ENCODE measurements around the gene MOB1A. TPM values are rescaled to one million over a fixed set of nuclear protein-coding genes. Genes with fewer than 3 reads are reported as not detected.

Gene MOB1A
- total RNA-seq, 1 experiment from 2014 or later = 116 TPM

DNA sequence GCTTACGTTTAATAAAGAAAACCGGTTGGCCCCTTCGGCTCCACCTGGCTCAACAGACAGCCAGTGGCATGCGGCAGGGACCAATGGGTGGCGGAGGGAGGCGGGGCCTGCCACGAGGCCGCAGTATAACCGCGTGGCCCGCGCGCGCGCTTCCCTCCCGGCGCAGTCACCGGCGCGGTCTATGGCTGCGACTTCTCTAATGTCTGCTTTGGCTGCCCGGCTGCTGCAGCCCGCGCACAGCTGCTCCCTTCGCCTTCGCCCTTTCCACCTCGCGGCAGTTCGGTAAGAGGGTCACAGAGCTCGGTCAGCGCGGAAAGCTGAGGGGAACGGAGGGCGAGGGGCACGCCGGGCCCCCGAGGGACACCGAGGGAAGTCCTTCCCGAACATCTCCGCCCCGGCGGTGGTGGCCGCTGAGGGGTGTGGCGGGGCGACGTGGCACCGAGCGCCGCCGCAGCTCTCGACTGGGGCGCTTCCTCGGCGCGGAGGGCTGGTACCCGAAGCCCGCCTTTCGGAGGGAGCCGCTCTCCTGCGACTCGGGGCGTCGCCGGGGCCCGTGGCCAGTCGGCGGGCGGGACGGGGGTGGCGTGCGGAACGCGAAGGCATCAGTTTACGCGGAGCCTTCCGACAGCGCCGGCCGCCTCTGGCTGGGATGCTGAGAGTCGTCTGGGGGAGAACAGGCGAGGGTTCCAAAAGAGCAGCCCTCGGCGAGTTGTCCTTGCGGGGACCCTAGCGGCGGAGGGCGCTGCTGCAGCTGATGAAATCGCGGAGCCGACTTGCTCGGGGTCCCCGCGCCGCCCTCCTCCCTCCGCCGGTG, 20.0 kb upstream of the MOB1A start, which contains the start of gene MTHFD2:
Gene MTHFD2 (plus strand): TSS at position 155 of the 814 bp plus-strand sequence. CDS start 27 bp downstream, at position 182.
- Histone ChIP-seq H3K9me3 (ENCODE audit: low read depth, low read length, poor library complexity, severe bottlenecking) (no peaks in the 10 kb centered on the region), H3K4me1 (ENCODE audit: insufficient read depth, low read length, poor library complexity, severe bottlenecking) (peaks cover 17% of the 10 kb centered on the region), H3K27me3 (replicated peaks; ENCODE audit: insufficient read depth, low read depth, low read length, poor library complexity) (no peaks in the 10 kb centered on the region), H3K36me3 (ENCODE audit: insufficient read depth, low read length, poor library complexity, severe bottlenecking) (peaks cover 27% of the 10 kb centered on the region), H3K4me3 (ENCODE audit: low read depth, low read length, poor library complexity, severe bottlenecking) (peak within 1 kb of the TSS; percentile 79), H3K27ac (ENCODE audit: low read depth, low read length, poor library complexity, severe bottlenecking) (peak within 1 kb of the TSS; percentile 99)
- BruUV-seq (replicated peaks) = no TSS peak
- intact Hi-C loops (cut with micrococcal nuclease; ENCODE audit: unreplicated experiment) = loop anchor here (2.0 kb wide), 1 partner anchor 20 kb away; the partner anchor contains the start of gene MOB1A
- DNase-seq (ENCODE audit: low spot score) = peak; percentile 98
- TF ChIP-seq, protein P1, sequence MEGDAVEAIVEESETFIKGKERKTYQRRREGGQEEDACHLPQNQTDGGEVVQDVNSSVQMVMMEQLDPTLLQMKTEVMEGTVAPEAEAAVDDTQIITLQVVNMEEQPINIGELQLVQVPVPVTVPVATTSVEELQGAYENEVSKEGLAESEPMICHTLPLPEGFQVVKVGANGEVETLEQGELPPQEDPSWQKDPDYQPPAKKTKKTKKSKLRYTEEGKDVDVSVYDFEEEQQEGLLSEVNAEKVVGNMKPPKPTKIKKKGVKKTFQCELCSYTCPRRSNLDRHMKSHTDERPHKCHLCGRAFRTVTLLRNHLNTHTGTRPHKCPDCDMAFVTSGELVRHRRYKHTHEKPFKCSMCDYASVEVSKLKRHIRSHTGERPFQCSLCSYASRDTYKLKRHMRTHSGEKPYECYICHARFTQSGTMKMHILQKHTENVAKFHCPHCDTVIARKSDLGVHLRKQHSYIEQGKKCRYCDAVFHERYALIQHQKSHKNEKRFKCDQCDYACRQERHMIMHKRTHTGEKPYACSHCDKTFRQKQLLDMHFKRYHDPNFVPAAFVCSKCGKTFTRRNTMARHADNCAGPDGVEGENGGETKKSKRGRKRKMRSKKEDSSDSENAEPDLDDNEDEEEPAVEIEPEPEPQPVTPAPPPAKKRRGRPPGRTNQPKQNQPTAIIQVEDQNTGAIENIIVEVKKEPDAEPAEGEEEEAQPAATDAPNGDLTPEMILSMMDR (conservative IDR thresholded peaks at IDR 0.05; ENCODE audit: low read depth, low read length) = peak; percentile 79
- no peak for TF ChIP-seq EZH2 (IDR thresholded peaks at IDR 0.05; ENCODE audit: borderline replicate concordance, low read depth, low read length, poor library complexity, severe bottlenecking)
- CTCF ChIA-PET = interaction anchor here (1.8 kb wide), 1 partner anchor 20 kb away, joined by 5 read pairs; the partner anchor contains the start of gene MOB1A
- POLR2A ChIA-PET (ENCODE audit: low non-redundant PET) = interaction anchor here (0.7 to 1.6 kb wide), 3 partner anchors 20 to 370 kb away, joined by 4 to 5 read pairs (median 5); partner anchors contain the start of genes MOB1A and STAMBP

DNA sequence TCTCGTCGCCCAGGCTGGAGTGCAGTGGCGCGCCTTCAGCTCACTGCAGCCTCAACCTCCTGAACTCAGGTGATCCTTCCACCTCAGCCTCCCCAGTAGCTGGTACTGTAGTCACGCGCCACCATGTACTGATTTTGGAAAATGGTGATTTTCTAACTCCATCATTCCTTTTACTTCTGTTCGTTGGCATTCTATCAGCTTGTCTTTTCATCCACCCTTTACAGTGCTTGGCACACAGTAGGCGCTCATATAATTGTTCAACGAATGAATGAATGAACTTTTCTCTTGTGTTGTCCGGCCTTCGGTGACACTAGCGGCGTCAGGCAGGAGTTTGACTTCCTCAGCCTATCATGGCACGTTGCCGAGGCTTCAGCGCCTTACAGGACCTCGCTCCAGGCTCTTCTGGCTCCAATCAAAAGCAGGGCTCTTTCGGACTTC, 19.4 kb upstream of the MOB1A start:
- H3K4me3 ChIP-seq (ENCODE audit: low read depth, low read length, poor library complexity, severe bottlenecking) = peak overlapping the region; percentile 79
- H3K4me1 ChIP-seq (ENCODE audit: insufficient read depth, low read length, poor library complexity, severe bottlenecking) = peaks cover 17% of the 10 kb centered on the region
- intact Hi-C loops (cut with micrococcal nuclease; ENCODE audit: unreplicated experiment) = loop anchor here (2.0 kb wide), 1 partner anchor 19 kb away; the partner anchor contains the start of gene MOB1A
- H3K9me3 ChIP-seq (ENCODE audit: low read depth, low read length, poor library complexity, severe bottlenecking) = no peaks in the 10 kb centered on the region
- TF ChIP-seq, protein P1 (conservative IDR thresholded peaks at IDR 0.05; ENCODE audit: low read depth, low read length) = no peak
- no peak for TF ChIP-seq EZH2 (IDR thresholded peaks at IDR 0.05; ENCODE audit: borderline replicate concordance, low read depth, low read length, poor library complexity, severe bottlenecking)
- H3K36me3 ChIP-seq (ENCODE audit: insufficient read depth, low read length, poor library complexity, severe bottlenecking) = peaks cover 25% of the 10 kb centered on the region
- no peak for DNase-seq (ENCODE audit: low spot score)
- CTCF ChIA-PET = interaction anchor here (1.8 kb wide), 1 partner anchor 19 kb away, joined by 5 read pairs; the partner anchor contains the start of gene MOB1A
- TSS peak; percentile 82 for BruUV-seq (replicated peaks)
- POLR2A ChIA-PET (ENCODE audit: low non-redundant PET) = interaction anchor here (0.6 kb wide), 1 partner anchor 37 kb away, joined by 3 read pairs; no protein-coding TSS in a partner anchor
- no peaks in the 10 kb centered on the region for H3K27me3 ChIP-seq (replicated peaks; ENCODE audit: insufficient read depth, low read depth, low read length, poor library complexity)
- peak overlapping the region; percentile 99 for H3K27ac ChIP-seq (ENCODE audit: low read depth, low read length, poor library complexity, severe bottlenecking)

DNA sequence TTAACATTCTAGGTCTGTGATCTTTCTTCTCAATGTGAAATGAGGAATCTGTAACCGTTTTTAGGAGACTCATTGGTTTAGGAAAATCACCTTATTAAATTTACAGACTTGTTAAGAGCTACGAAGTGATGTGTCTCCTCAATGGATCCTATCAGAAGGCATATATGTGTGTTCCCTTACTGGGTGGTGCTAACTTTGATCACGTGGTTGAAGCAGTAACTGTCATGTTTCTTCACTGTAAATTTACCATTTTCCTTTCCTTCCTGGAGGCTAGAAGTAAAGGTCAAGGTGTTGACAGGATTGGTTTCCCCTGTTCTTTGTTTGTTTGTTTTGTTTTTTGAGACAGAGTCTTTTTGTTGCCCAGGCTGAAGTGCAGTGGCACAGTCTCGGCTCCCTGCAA, 18.4 kb upstream of the MOB1A start:
- BruUV-seq (replicated peaks) = no TSS peak
- intact Hi-C loops (cut with micrococcal nuclease; ENCODE audit: unreplicated experiment) = no loop called here
- Histone ChIP-seq H3K9me3 (ENCODE audit: low read depth, low read length, poor library complexity, severe bottlenecking) (no peaks in the 10 kb centered on the region), H3K27ac (ENCODE audit: low read depth, low read length, poor library complexity, severe bottlenecking) (no peak overlapping the region), H3K4me3 (ENCODE audit: low read depth, low read length, poor library complexity, severe bottlenecking) (no peak overlapping the region), H3K4me1 (ENCODE audit: insufficient read depth, low read length, poor library complexity, severe bottlenecking) (peaks cover 17% of the 10 kb centered on the region), H3K27me3 (replicated peaks; ENCODE audit: insufficient read depth, low read depth, low read length, poor library complexity) (no peaks in the 10 kb centered on the region), H3K36me3 (ENCODE audit: insufficient read depth, low read length, poor library complexity, severe bottlenecking) (peaks cover 16% of the 10 kb centered on the region)
- no peak for DNase-seq (ENCODE audit: low spot score)
- ChIA-PET CTCF (interaction anchor here (0.6 kb wide), 1 partner anchor 18 kb away, joined by 5 read pairs; the partner anchor contains the start of gene MOB1A), POLR2A (ENCODE audit: low non-redundant PET) (no interaction called here)
- TF ChIP-seq, protein P1 (conservative IDR thresholded peaks at IDR 0.05; ENCODE audit: low read depth, low read length) = no peak
- no peak for TF ChIP-seq EZH2 (IDR thresholded peaks at IDR 0.05; ENCODE audit: borderline replicate concordance, low read depth, low read length, poor library complexity, severe bottlenecking)

All from A673 (cell line).